ENCODE measurements around the gene TOMM40.
A peak's percentile ranks its signal among the peaks of the same experiment; 100 is the strongest.
"Not testable (repeated sequence)": the region's sequence is repeated elsewhere in the genome, so short reads cannot be mapped to it uniquely, and the experiment has no call there.

Gene TOMM40

DNA sequence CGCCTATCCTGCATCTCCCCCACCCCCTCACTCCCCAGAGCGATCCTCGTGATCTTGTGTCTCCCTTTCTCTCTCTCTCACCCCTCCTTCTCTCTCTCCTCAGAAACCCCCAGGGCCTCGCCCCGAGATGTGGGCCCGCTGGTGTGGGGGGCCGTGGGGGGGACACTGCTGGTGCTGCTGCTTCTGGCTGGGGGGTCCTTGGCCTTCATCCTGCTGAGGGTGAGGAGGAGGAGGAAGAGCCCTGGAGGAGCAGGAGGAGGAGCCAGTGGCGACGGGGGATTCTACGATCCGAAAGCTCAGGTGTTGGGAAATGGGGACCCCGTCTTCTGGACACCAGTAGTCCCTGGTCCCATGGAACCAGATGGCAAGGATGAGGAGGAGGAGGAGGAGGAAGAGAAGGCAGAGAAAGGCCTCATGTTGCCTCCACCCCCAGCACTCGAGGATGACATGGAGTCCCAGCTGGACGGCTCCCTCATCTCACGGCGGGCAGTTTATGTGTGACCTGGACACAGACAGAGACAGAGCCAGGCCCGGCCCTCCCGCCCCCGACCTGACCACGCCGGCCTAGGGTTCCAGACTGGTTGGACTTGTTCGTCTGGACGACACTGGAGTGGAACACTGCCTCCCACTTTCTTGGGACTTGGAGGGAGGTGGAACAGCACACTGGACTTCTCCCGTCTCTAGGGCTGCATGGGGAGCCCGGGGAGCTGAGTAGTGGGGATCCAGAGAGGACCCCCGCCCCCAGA is 12.8 kb upstream of the TOMM40 start:
- H3K9me3 Mint-ChIP-seq = no peaks in the 10 kb centered on the region
- peaks cover 0 to 11% of the 10 kb centered on the region in 2 donors for H3K4me1 Mint-ChIP-seq (ENCODE audit: low read depth in 2 of 2)
- ATAC-seq (replicated peaks) (no peak), DNase-seq (no peak)
- H3K27me3 Mint-ChIP-seq = peaks cover 37 to 48% of the 10 kb centered on the region in 2 donors
- no peak overlapping the region for H3K4me3 Mint-ChIP-seq
- H3K36me3 Mint-ChIP-seq (ENCODE audit: insufficient read depth) = peaks cover 3% of the 10 kb centered on the region
- H3K27ac Mint-ChIP-seq = peak overlapping the region in 1 of 2 donors; percentile 20

DNA sequence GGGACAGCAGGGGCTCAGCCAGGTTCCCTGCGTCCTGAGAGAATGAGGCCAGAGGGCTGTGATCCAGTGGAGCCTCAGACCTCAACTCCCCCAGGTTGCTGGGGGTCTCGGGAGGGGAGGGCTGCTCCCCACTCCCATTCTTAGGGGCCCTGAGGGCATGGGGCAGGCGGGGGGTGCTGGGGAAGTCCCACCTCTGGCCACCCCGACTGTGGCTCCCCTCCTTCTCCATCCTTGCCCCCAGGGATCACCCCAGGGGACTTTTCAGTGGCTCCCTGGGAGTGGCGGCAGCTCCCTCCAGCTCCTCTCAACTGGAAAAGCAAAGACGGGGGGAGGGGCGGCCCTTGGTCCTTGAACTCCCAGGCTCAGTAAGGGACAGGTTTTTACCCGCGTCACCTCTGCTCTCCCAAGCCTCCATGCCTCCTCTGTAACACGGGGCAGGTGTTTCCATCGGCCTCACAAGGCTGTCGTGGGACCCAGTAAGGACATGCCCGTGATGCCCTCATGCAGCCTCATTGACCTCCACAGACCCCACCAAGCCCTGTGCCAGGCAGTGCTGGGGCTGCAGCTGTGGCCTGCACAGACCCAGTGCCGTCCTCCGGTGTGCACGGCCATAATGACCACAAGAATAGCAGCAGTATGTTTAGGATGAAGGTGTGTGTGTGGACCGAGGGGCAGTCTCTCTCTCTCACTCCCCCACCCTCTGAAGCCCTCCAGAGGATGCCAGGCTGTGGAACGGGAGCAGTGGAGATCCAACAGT is 11.6 kb upstream of the TOMM40 start:
- Mint-ChIP-seq H3K27me3 (peaks cover 37 to 41% of the 10 kb centered on the region in 2 donors), H3K4me3 (no peak overlapping the region), H3K9me3 (no peaks in the 10 kb centered on the region), H3K4me1 (ENCODE audit: low read depth in 2 of 2) (peaks cover 0 to 11% of the 10 kb centered on the region in 2 donors), H3K36me3 (ENCODE audit: insufficient read depth) (peaks cover 3% of the 10 kb centered on the region), H3K27ac (no peak overlapping the region)
- no peak for DNase-seq
- no peak for ATAC-seq (replicated peaks)

DNA sequence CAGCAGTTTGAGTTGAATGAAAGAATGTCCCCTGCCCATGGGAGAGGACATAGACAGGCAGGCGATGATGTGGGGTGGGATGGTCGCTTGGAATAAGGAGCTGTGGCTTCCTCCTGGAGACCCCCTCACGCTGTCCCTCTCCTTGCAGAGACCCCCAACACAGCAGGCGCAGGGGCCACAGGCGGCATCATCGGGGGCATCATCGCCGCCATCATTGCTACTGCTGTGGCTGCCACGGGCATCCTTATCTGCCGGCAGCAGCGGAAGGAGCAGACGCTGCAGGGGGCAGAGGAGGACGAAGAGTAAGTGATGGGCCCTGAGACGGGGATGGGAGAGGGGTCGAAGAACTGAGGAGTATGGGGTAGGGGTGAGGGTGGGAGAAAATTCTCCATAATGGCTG is 9.0 kb upstream of the TOMM40 start:
- H3K27ac Mint-ChIP-seq = no peak overlapping the region
- ATAC-seq (replicated peaks) = no peak
- peaks cover 27 to 30% of the 10 kb centered on the region in 2 donors for H3K27me3 Mint-ChIP-seq
- peaks cover 0 to 5% of the 10 kb centered on the region in 2 donors for H3K4me1 Mint-ChIP-seq (ENCODE audit: low read depth in 2 of 2)
- DNase-seq = no peak
- H3K9me3 Mint-ChIP-seq = no peaks in the 10 kb centered on the region
- H3K4me3 Mint-ChIP-seq = no peak overlapping the region
- no peaks in the 10 kb centered on the region for H3K36me3 Mint-ChIP-seq (ENCODE audit: insufficient read depth)

DNA sequence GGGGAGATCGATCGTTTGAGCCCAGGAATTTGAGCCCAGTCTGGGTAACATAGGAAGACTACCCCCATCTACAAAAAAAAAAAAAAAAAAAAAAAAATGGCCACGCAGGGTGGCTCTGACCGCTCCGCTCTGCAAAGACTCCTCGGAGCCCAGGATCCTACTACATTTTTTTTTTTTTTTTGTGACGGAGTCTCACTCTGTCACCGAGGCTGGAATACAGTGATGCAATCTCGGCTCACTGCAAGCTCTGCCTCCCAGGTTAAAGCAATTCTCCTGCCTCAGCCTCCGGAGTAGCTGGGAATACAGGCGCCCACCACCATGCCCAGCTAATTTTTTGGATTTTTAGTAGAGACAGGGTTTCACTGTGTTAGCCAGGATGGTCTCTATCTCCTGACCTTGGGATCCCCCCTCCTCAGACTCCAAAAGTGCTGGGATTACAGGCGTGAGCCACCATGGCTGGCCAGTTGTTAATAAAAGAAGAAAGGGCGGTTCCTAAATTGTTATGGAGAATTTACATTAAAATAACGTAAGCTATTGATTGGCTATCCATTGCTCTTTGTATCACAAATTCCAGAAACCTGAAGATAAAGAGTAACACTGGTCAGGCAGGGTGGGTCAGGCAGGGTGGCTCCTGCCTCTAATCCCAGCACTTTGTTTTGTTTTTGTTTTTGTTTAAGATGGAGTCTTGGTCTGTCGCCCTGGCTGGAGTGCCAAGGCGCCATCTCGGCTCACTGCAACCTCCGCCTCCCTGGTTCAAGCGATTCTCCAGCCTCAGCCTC is 8.2 kb upstream of the TOMM40 start:
- H3K36me3 Mint-ChIP-seq (ENCODE audit: insufficient read depth); H3K27ac Mint-ChIP-seq: not testable (repeated sequence)

DNA sequence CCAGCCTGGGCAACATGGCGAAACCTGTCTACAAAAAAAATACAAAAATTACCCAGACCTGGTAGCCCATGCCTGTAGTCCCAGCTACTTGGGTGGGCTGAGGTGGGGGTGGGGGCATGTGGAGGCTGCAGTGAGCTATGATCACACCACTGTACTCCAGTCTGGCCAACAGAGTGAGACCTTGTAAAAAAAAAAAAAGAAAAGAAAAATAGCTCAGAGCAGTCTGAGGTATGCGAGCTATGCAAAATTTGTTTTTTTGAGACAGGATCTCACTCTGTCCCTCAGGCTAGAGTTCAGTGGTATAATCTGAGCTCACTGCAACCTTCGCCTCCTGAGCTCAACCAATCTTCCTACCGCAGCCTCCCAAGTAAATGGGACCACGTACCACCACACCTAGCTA is 7.1 kb upstream of the TOMM40 start:
- Mint-ChIP-seq H3K4me3 (no peak overlapping the region), H3K36me3 (ENCODE audit: insufficient read depth) (no peaks in the 10 kb centered on the region), H3K4me1 (ENCODE audit: low read depth in 2 of 2) (peaks cover 0 to 2% of the 10 kb centered on the region in 2 donors), H3K9me3 (no peaks in the 10 kb centered on the region), H3K27me3 (peaks cover 25 to 27% of the 10 kb centered on the region in 2 donors), H3K27ac (no peak overlapping the region)
- ATAC-seq (replicated peaks) (no peak), DNase-seq (no peak)

More for the DNA sequence above, 8.2 kb upstream of the TOMM40 start:
- not testable (repeated sequence) for H3K9me3 Mint-ChIP-seq; H3K4me3 Mint-ChIP-seq; H3K4me1 Mint-ChIP-seq (ENCODE audit: low read depth in 2 of 2); DNase-seq; ATAC-seq (replicated peaks)
- peaks cover 27 to 30% of the 10 kb centered on the region in 2 donors for H3K27me3 Mint-ChIP-seq

DNA sequence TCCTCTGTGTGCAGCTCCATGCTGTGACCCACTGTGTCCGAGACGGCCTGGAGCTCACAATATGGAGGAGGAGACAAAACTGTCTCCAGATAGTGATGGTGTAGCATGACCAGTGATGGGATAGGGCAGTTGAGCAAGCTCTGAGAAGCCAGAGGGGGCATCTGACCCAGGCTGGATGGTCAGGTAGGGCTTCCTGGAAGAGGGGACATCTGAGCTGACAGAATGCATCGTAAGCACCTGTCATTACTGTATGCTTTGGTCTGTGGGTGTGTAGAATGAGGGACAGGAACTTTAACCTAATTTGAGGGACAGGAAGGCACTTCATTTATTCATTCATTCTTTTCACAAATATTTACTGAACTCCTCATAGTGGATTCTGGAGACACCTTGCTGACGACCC is 6.5 kb upstream of the TOMM40 start:
- DNase-seq (no peak), ATAC-seq (replicated peaks) (no peak)
- H3K4me3 Mint-ChIP-seq = no peak overlapping the region
- no peaks in the 10 kb centered on the region for H3K9me3 Mint-ChIP-seq
- peaks cover 19 to 25% of the 10 kb centered on the region in 2 donors for H3K27me3 Mint-ChIP-seq
- H3K36me3 Mint-ChIP-seq (ENCODE audit: insufficient read depth) = no peaks in the 10 kb centered on the region
- no peak overlapping the region for H3K27ac Mint-ChIP-seq
- H3K4me1 Mint-ChIP-seq (ENCODE audit: low read depth in 2 of 2) = peaks cover 0 to 4% of the 10 kb centered on the region in 2 donors

DNA sequence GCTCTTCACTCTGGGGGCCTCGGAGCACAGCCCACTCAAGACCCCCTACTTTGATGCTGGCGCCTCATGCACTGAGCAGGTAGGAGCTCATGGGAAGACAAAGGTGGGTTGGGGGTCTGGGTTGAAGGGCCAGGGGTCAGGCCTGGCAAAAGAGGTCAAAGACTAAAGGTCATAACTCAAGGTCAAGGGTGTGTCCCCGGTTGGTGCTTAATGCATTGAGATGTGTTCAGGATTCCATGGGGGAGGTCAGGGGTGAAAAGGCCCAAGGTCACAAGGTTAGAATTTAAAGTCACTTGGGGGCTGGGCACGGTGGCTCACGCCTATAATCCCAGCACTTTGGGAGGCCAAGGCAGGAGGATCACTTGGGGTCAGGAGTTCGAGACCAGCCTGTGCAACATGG is 4.9 kb upstream of the TOMM40 start:
- H3K36me3 Mint-ChIP-seq (ENCODE audit: insufficient read depth) = peaks cover 12% of the 10 kb centered on the region

DNA sequence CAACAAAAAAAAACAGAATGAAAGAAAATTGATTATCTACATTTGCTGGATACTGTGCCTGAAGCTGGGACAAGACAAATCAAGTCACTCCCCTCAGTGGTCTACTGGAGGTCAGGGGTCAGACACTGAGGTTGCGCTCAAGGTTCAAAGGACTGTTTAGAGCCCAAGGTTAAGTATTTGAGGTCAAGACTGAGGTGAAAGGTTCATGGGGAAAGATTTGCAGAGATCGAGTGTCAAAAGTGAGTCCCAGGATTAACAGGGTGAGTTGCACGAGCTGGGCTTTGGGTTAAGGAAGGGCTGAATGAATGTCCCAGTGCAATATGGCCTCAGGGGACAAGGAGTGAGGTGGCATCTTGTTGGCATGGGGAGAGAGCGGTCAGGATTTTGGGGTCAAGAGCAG is 3.4 kb upstream of the TOMM40 start:
- Mint-ChIP-seq H3K27me3 (peaks cover 0 to 7% of the 10 kb centered on the region in 2 donors), H3K4me1 (ENCODE audit: low read depth in 2 of 2) (peaks cover 15 to 18% of the 10 kb centered on the region in 2 donors), H3K4me3 (no peak overlapping the region), H3K27ac (no peak overlapping the region), H3K36me3 (ENCODE audit: insufficient read depth) (peaks cover 14% of the 10 kb centered on the region), H3K9me3 (no peaks in the 10 kb centered on the region)
- ATAC-seq (replicated peaks) (no peak), DNase-seq (no peak)

More for the DNA sequence above, 4.9 kb upstream of the TOMM40 start:
- Mint-ChIP-seq H3K27ac (peak overlapping the region in 1 of 2 donors; percentile 29), H3K27me3 (peaks cover 12 to 19% of the 10 kb centered on the region in 2 donors), H3K4me3 (no peak overlapping the region), H3K9me3 (no peaks in the 10 kb centered on the region), H3K4me1 (ENCODE audit: low read depth in 2 of 2) (peaks cover 5 to 7% of the 10 kb centered on the region in 2 donors)
- DNase-seq (no peak), ATAC-seq (replicated peaks) (no peak)

DNA sequence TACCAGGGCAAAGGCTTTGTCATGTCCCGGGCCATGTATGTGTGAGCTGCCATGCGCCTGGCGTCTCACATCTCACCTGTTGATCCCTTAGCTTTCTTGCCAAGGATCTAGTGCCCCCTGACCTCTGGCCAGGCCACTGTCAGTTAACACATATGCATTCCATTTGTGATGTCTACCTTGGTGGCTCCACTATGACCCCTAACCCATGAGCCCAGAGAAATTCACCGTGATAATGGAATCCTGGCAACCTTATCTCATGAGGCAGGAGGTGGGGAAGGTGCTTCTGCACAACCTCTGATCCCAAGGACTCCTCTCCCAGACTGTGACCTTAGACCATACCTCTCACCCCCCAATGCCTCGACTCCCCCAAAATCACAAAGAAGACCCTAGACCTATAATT is 2.7 kb upstream of the TOMM40 start:
- H3K9me3 Mint-ChIP-seq; H3K27ac Mint-ChIP-seq; ATAC-seq (replicated peaks); H3K4me3 Mint-ChIP-seq; DNase-seq; H3K27me3 Mint-ChIP-seq: not testable (repeated sequence)
- H3K4me1 Mint-ChIP-seq (ENCODE audit: low read depth in 2 of 2) = peaks cover 18 to 22% of the 10 kb centered on the region in 2 donors
- H3K36me3 Mint-ChIP-seq (ENCODE audit: insufficient read depth) = peaks cover 18% of the 10 kb centered on the region

DNA sequence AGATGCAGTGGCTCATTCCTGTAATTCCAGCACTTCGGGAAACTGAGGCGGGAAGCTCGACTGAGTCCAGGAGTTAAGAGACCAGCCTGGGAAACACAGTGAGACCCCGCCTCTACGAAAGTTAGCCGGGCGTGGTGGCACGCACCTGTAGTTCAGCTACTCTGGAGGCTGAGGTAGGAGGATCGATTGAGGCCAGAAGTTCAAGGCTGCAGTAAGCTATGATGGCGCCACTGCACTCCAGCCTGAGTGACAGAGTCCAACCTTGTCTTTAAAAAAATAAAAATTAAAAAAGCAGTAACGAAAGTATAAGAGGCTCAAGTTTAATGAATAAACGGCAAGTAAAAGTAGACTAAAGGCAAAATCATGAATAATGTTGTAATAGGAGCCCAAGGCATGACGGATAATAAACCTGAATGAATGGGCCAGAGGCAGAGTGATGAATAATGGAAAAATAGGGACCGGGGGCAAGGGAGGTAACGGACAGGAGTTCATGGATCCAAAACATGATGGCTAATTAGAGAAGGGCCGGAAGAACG is 1.2 kb upstream of the TOMM40 start:
- Mint-ChIP-seq H3K4me3 (peak overlapping the region; percentile 72 to 86), H3K4me1 (ENCODE audit: low read depth in 2 of 2) (peaks cover 22 to 26% of the 10 kb centered on the region in 2 donors), H3K27ac (peak overlapping the region; percentile 89 to 94), H3K36me3 (ENCODE audit: insufficient read depth) (peaks cover 25% of the 10 kb centered on the region), H3K27me3 (no peaks in the 10 kb centered on the region), H3K9me3 (no peaks in the 10 kb centered on the region)
- DNase-seq (no peak), ATAC-seq (replicated peaks) (no peak)

DNA sequence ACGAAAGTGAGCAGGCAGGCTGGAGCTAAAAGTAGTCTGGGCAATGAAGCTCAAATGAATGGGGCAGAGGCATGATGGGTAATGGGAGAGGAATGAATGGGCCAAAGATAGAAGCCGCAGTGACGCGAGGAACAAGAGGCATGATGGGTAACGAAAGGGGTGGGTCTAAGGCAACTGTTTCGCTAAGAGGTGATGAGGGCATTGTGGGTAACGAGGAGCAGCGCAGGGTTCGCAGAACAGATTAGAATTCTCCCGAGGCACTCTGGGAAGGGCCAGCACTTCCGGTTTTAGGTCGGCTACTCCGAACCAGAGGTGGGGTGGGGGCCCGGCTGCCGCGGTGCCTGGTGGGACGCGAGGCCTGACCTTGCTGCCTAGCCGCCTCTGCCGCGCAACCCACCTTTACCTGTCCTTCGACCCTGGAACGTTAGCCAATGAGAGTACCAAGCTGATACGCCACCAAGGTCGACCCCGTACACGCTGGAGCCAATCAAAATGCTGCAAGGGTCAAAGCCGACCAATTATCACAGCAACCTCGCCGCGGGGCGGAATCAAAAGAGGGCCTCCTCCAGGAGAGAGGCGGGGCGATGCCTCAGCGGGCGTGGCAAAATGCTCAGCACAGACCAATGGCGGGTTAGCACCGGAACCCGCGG is 563 bp upstream of the TOMM40 start:
- Mint-ChIP-seq H3K9me3 (no peaks in the 10 kb centered on the region), H3K36me3 (ENCODE audit: insufficient read depth) (peaks cover 25% of the 10 kb centered on the region), H3K4me3 (peak overlapping the region; percentile 72 to 86), H3K27ac (peak overlapping the region; percentile 89 to 94), H3K27me3 (no peaks in the 10 kb centered on the region), H3K4me1 (ENCODE audit: low read depth in 2 of 2) (peaks cover 24 to 26% of the 10 kb centered on the region in 2 donors)
- peak; percentile 99 to 100 (median 100) for DNase-seq
- peak; percentile 77 for ATAC-seq (replicated peaks)

DNA sequence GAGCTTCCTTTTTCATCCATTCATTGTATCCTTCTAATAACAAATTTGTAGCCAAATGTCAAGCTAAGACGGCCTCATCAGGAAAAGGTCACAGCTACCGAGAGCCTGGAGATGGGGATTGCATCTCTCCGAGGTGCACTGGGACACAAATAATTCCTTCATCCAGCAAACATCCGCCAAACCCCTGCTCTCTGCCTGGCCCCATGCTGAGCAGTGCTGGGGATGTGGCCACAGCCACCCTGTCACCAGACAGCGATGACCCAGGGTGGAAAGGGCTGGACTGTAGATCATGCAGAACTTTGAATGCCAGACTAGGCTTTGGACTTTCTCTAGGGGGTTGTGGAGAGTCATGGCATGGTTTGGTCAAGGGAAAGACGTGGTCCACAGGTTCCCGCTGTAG is 1.9 kb downstream of the TOMM40 start:
- Mint-ChIP-seq H3K9me3 (no peaks in the 10 kb centered on the region), H3K27ac (peak overlapping the region in 1 of 2 donors; percentile 60), H3K4me1 (ENCODE audit: low read depth in 2 of 2) (peaks cover 26 to 28% of the 10 kb centered on the region in 2 donors), H3K36me3 (ENCODE audit: insufficient read depth) (peaks cover 28% of the 10 kb centered on the region), H3K27me3 (no peaks in the 10 kb centered on the region), H3K4me3 (peak overlapping the region; percentile 78 to 80)
- DNase-seq (no peak), ATAC-seq (replicated peaks) (no peak)

Measured in effector memory CD8-positive, alpha-beta T cell (primary cell).